ENCODE results near the gene KLHL1. TPM values are rescaled to one million over a fixed set of nuclear protein-coding genes. Genes with fewer than 3 reads are reported as not detected.

The KLHL1 gene
- total RNA-seq, 4 donors from 2014 or later, result not detected

- no peak overlapping the region for H3K4me3 ChIP-seq
- no peak overlapping the region for H3K27ac ChIP-seq
- no peaks in the 10 kb centered on the region for H3K9me3 ChIP-seq
- no peaks in the 10 kb centered on the region for H3K27me3 ChIP-seq
- intact Hi-C loops (cut with DNase I; ENCODE audit: low total_unique reads), result no loop called here
- H3K36me3 ChIP-seq, result no peaks in the 10 kb centered on the region
- TF ChIP-seq, protein P1, sequence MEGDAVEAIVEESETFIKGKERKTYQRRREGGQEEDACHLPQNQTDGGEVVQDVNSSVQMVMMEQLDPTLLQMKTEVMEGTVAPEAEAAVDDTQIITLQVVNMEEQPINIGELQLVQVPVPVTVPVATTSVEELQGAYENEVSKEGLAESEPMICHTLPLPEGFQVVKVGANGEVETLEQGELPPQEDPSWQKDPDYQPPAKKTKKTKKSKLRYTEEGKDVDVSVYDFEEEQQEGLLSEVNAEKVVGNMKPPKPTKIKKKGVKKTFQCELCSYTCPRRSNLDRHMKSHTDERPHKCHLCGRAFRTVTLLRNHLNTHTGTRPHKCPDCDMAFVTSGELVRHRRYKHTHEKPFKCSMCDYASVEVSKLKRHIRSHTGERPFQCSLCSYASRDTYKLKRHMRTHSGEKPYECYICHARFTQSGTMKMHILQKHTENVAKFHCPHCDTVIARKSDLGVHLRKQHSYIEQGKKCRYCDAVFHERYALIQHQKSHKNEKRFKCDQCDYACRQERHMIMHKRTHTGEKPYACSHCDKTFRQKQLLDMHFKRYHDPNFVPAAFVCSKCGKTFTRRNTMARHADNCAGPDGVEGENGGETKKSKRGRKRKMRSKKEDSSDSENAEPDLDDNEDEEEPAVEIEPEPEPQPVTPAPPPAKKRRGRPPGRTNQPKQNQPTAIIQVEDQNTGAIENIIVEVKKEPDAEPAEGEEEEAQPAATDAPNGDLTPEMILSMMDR (IDR thresholded peaks at IDR 0.05), result no peak
- no peak for TF ChIP-seq POLR2A (IDR thresholded peaks at IDR 0.05)
- H3K4me1 ChIP-seq, result no peaks in the 10 kb centered on the region
- DNase-seq, result no peak
Observed at GRCh38 chr13:70088926-70089325, 19.3 kb downstream of the KLHL1 start.

DNA sequence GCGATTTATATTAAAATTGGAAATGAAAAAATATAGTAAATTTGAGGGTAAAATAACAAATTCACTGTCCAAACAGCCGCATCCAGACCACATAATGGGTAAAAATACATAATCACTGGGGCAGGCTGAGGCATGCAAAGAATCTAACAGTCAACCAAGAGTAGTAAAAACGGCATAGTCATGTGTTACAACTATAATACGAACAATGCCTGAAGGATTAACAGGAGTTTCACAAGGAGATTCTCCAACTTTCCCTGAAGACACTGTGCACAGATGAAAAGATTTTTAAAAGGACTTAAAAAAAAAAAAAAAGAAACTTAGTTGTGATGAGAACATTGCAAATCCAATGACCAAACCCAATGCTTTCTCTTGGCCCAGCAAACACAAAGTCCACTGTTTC lies 21.0 kb downstream of the KLHL1 start:
- DNase-seq, result no peak
- intact Hi-C loops (cut with DNase I; ENCODE audit: low total_unique reads), result no loop called here
- TF ChIP-seq, protein P1 (IDR thresholded peaks at IDR 0.05), result no peak
- TF ChIP-seq POLR2A (IDR thresholded peaks at IDR 0.05), result no peak

DNA sequence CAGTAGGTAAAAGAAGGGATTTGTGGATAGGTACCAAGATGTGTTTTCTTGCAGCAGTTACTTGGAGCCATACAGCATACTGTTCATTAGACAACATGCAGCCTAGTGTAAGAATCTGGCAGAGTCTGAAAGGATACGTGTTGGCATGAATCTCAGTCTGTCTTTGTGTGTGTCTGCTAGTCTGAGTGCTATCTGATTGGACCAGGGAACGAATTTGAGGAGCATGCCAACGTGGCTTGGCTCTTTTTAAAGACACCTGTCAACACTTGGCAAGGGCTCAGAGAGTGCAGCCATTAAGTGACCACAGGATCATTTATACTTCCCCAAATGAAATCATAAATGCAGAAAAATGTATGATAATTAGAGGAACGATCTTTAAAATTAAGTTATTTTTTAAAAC lies 28.2 kb downstream of the KLHL1 start:
- TF ChIP-seq, protein P1 (IDR thresholded peaks at IDR 0.05), result no peak
- TF ChIP-seq POLR2A (IDR thresholded peaks at IDR 0.05), result no peak
- H3K4me1 ChIP-seq, result no peaks in the 10 kb centered on the region
- no peaks in the 10 kb centered on the region for H3K9me3 ChIP-seq
- intact Hi-C loops (cut with DNase I; ENCODE audit: low total_unique reads), result no loop called here
- no peaks in the 10 kb centered on the region for H3K27me3 ChIP-seq
- H3K4me3 ChIP-seq, result no peak overlapping the region
- no peaks in the 10 kb centered on the region for H3K36me3 ChIP-seq
- H3K27ac ChIP-seq, result no peak overlapping the region
- DNase-seq, result no peak

More for the DNA sequence above, 21.0 kb downstream of the KLHL1 start:
- Histone ChIP-seq H3K27ac (no peak overlapping the region), H3K27me3 (no peaks in the 10 kb centered on the region), H3K4me3 (no peak overlapping the region), H3K9me3 (no peaks in the 10 kb centered on the region), H3K36me3 (no peaks in the 10 kb centered on the region), H3K4me1 (no peaks in the 10 kb centered on the region)

- H3K4me1 ChIP-seq, result no peaks in the 10 kb centered on the region
- no peak for TF ChIP-seq POLR2A (IDR thresholded peaks at IDR 0.05)
- TF ChIP-seq, protein P1 (IDR thresholded peaks at IDR 0.05), result no peak
- H3K36me3 ChIP-seq, result no peaks in the 10 kb centered on the region
- H3K27me3 ChIP-seq, result no peaks in the 10 kb centered on the region
- DNase-seq, result no peak
- H3K4me3 ChIP-seq, result no peak overlapping the region
- intact Hi-C loops (cut with DNase I; ENCODE audit: low total_unique reads), result no loop called here
- no peaks in the 10 kb centered on the region for H3K9me3 ChIP-seq
- H3K27ac ChIP-seq, result no peak overlapping the region
Observed at GRCh38 chr13:70054572-70054971, 53.7 kb downstream of the KLHL1 start.

DNA sequence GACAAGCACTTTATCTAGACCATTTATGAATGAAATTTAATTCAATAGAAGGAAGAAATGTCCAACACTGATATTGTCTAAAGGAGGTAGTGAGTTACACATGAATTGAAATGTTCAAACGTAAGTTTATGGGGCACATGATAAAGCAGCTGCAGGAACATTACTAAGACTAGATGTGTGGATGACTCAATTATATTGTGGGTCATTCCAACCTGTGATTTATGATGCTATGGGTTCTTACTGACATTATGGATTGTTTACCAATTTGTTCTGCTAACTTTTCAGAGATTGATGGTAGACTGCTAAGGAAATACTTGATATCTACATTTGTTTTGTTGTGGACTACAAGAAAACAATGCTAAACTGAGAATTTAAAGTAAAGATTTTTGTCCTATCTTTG lies 56.7 kb downstream of the KLHL1 start:
- Histone ChIP-seq H3K36me3 (no peaks in the 10 kb centered on the region), H3K4me1 (no peaks in the 10 kb centered on the region), H3K9me3 (no peaks in the 10 kb centered on the region), H3K27ac (no peak overlapping the region), H3K27me3 (no peaks in the 10 kb centered on the region), H3K4me3 (no peak overlapping the region)
- TF ChIP-seq, protein P1 (IDR thresholded peaks at IDR 0.05), result no peak
- TF ChIP-seq POLR2A (IDR thresholded peaks at IDR 0.05), result no peak
- intact Hi-C loops (cut with DNase I; ENCODE audit: low total_unique reads), result no loop called here
- no peak for DNase-seq

All from uterus (tissue), 4 donors.